Adipocyte (in vitro differentiated cells): ENCODE measurements around the gene UPF1.
A peak's percentile ranks its signal among the peaks of the same experiment; 100 is the strongest.

ENCODE experiments used
- DNase-seq: peaks from one replicate; pipeline ENCODE4 v3.0.0-alpha.2; 2015; ENCODE audit warnings: low read depth
- H3K27me3 ChIP-seq: replicated peaks from 2 replicates; pipeline ENCODE4 v1.7.0; 2013; ENCODE audit warnings: mild to moderate bottlenecking, low read length, moderate library complexity; ENCODE audit not compliant: control insufficient read depth, insufficient read depth
- H3K36me3 ChIP-seq: 2 replicates; pipeline ENCODE4 v1.7.0; 2013; ENCODE audit warnings: low read length, mild to moderate bottlenecking, moderate library complexity; ENCODE audit not compliant: control insufficient read depth, insufficient read depth, severe bottlenecking
- H3K4me1 ChIP-seq: 2 replicates; pipeline ENCODE4 v1.7.0; 2013; ENCODE audit warnings: mild to moderate bottlenecking, low read length, moderate library complexity; ENCODE audit not compliant: control insufficient read depth, insufficient read depth
- H3K4me3 ChIP-seq: 2 replicates; pipeline ENCODE4 v1.7.0; 2013; ENCODE audit warnings: mild to moderate bottlenecking, low read length, moderate library complexity
- H3K9ac ChIP-seq: 2 replicates; pipeline ENCODE4 v1.7.0; 2013; ENCODE audit warnings: mild to moderate bottlenecking, low read length, moderate library complexity
- H3K9me3 ChIP-seq: 2 replicates; pipeline ENCODE4 v1.7.0; 2013; ENCODE audit warnings: mild to moderate bottlenecking, low read length, moderate library complexity; ENCODE audit not compliant: control insufficient read depth

UPF1 gene

DNA sequence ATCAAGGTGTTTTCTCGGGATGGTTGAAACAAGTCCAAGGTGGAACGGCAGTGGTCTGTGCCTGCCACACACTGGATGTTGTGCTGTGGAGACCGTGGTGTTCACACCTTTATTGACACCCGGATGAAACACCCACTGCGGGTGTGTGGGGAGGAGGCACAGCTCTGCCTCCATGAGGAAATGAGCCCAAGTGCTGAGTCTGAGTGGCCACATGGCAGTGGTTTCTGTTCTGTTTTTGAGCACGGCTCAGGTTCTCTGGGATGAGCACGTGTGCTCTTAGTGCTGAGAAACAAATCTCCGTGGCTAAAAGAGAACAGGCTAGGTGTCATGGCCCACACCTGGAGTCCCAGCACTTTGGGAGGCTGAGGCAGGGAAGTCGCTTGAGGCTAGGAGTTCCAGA is 29.5 kb downstream of the UPF1 start:
- H3K9me3 ChIP-seq = no peaks in the 10 kb centered on the region
- no peak overlapping the region for H3K9ac ChIP-seq
- H3K4me3 ChIP-seq = no peak overlapping the region
- H3K36me3 ChIP-seq = peaks cover 98% of the 10 kb centered on the region
- DNase-seq = no peak
- H3K27me3 ChIP-seq = no peaks in the 10 kb centered on the region
- peaks cover 2% of the 10 kb centered on the region for H3K4me1 ChIP-seq

DNA sequence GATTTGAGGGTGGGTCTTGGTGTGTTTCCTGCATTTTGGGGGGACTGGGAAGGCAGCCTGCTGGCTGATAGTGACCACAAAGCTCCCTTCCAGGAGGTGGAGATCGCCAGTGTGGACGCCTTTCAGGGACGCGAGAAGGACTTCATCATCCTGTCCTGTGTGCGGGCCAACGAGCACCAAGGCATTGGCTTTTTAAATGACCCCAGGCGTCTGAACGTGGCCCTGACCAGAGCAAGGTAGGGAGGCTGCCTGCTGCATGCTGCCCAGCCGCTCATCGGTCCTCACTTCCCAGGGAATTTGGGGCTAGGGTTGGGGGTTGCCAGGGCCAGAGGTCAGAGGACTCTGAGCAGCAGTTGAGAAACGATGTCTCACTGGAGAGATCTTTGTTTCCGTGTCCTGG is 30.2 kb downstream of the UPF1 start:
- no peaks in the 10 kb centered on the region for H3K27me3 ChIP-seq
- no peak overlapping the region for H3K4me3 ChIP-seq
- no peak overlapping the region for H3K9ac ChIP-seq

DNA sequence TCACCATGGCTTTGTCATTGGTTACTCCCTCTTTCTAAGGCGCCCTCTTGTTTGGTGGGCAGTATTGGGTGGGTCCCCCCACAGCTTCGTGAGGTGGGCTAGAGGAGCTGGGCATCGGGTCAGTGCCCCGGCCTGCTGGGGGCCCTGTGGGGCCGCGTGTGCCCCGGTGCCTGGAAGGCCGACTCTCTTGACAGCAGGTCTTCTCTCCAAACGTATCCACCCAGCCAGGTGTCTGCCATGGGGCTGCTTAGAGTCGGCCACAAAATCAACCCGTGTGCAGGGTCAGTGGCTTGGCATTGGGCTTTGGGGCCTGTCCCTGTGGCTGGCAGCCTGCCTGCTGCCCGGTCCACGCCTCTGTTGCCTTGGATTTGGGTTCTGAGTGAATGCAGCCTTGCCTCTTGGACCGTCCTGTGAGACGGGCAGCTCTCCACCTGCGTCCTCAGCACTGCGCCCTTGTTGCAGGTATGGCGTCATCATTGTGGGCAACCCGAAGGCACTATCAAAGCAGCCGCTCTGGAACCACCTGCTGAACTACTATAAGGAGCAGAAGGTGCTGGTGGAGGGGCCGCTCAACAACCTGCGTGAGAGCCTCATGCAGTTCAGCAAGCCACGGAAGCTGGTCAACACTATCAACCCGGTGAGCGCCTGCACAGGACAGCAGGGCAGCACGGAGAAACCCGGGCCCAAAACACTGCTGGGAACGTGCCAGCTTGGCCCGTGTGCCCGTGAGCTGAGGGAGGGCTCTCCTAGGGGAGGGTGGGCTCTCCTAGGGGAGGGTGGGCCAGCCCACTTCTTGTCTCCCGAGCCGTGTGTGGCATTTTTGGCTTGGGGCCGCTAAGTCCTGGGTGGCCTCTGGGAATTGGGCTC is 31.4 kb downstream of the UPF1 start:
- Histone ChIP-seq H3K9me3 (no peaks in the 10 kb centered on the region), H3K9ac (no peak overlapping the region), H3K27me3 (no peaks in the 10 kb centered on the region), H3K36me3 (peaks cover 98% of the 10 kb centered on the region), H3K4me3 (no peak overlapping the region), H3K4me1 (no peaks in the 10 kb centered on the region)
- DNase-seq = no peak

More for the DNA sequence above, 30.2 kb downstream of the UPF1 start:
- DNase-seq = no peak
- H3K9me3 ChIP-seq = no peaks in the 10 kb centered on the region
- H3K36me3 ChIP-seq = peaks cover 98% of the 10 kb centered on the region
- no peaks in the 10 kb centered on the region for H3K4me1 ChIP-seq

DNA sequence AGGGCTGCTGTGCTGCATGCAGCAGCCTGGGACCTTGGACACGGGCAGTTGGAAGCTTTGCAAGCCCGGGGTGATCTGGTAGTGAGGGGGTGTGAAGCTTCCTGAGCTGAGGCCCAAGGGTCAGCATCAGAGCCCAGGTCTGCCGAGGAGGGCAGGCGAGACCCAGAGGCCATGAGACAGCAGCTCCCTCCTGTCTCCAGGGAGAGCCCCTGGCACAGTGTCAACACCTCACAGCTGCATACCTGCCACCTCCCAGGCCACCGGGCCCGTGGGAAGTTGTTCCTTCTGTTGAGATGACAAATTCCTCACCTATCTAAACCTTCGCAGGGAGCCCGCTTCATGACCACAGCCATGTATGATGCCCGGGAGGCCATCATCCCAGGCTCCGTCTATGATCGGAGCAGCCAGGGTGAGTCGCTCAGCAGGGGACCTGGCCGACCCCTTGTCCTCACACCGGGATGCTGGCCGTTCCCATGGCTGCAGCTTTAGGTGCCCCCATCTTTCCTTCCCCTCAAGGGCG is 32.1 kb downstream of the UPF1 start:
- Histone ChIP-seq H3K9me3 (no peaks in the 10 kb centered on the region), H3K27me3 (no peaks in the 10 kb centered on the region), H3K36me3 (peaks cover 94% of the 10 kb centered on the region), H3K9ac (no peak overlapping the region), H3K4me1 (no peaks in the 10 kb centered on the region), H3K4me3 (no peak overlapping the region)
- no peak for DNase-seq

DNA sequence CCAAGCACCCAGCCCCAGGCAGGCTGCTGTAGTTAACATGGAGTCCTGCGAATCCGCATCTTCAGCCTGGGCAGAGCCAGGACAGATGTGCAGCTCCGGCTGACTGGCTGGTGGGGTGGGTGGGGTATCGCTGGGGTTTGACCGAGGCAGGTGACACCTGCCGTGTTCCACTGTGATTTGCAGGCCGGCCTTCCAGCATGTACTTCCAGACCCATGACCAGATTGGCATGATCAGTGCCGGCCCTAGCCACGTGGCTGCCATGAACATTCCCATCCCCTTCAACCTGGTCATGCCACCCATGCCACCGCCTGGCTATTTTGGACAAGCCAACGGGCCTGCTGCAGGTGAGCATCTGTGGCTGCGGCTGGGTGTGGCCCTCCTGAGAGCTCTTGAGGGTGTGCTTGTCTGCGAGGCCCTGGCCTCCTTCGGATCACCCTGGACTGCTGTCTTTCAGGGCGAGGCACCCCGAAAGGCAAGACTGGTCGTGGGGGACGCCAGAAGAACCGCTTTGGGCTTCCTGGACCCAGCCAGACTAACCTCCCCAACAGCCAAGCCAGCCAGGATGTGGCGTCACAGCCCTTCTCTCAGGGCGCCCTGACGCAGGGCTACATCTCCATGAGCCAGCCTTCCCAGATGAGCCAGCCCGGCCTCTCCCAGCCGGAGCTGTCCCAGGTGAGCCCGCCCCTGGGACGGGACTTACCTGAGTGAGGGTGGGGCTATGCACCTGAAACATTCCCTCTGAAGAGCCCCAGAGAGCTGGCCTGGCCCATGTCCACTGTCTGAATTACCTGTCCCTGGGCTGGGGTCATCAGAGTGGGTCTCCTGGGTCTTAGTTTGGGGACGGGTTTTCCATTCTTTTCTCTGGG is 33.6 kb downstream of the UPF1 start:
- DNase-seq = no peak
- no peak overlapping the region for H3K9ac ChIP-seq
- no peak overlapping the region for H3K4me3 ChIP-seq
- peaks cover 79% of the 10 kb centered on the region for H3K36me3 ChIP-seq
- H3K9me3 ChIP-seq = no peaks in the 10 kb centered on the region
- no peaks in the 10 kb centered on the region for H3K4me1 ChIP-seq
- H3K27me3 ChIP-seq = no peaks in the 10 kb centered on the region

DNA sequence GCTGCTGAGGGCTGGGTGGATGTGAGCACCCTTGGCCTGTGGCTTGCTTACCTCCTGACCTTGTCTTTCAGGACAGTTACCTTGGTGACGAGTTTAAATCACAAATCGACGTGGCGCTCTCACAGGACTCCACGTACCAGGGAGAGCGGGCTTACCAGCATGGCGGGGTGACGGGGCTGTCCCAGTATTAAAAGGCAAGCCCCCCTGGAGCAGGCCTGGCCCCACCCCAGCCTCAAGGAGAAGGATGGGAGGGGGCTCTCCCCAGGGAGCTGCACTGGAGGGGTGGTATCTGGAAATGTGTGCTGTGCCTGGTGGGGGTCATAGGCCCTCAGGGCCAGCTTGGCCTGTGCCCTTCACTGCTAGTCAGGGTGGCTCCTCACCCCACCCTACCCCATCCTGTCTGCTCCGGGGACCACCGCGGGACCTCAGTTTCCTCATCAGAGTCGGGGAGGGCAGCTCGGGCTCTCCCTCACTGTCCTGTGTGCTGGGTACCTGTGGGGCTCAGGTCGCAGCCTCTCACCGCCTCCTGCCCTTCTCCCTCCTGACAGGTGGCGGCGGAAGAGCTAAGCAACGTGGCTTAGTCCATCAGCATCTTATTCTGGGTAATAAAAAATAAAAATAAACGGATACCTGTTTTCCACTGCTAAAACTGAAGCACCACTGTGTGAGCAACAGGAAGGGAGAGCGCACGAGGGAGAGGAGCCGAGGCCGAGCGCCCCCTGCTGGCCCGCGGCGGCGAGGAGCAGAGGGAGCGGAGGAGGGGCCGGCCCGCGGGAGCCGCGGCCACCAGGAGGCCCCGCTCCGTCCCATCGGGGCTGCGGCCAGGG is 34.4 kb downstream of the UPF1 start:
- no peak overlapping the region for H3K9ac ChIP-seq
- no peaks in the 10 kb centered on the region for H3K4me1 ChIP-seq
- DNase-seq = peak; percentile 86
- H3K36me3 ChIP-seq = peaks cover 71% of the 10 kb centered on the region
- no peaks in the 10 kb centered on the region for H3K27me3 ChIP-seq
- no peak overlapping the region for H3K4me3 ChIP-seq
- H3K9me3 ChIP-seq = no peaks in the 10 kb centered on the region

DNA sequence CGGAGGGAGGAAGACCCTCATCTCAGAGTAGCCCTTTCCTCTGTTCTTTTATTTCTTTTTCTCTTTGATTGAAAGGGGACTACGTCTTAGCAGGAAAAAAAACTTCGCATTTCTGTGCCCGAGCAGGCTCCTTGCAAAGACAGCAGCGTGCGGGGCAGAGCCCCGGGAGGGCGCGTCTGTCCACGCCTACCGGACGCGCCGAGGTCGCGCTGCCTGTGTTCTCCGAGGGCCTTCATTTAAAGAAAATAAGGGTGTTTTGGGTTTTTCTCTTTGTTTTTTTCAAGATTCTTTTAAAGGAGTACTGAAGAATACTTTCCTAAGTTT is 35.0 kb downstream of the UPF1 start:
- Histone ChIP-seq H3K4me1 (no peaks in the 10 kb centered on the region), H3K9ac (no peak overlapping the region), H3K4me3 (no peak overlapping the region), H3K36me3 (peaks cover 65% of the 10 kb centered on the region), H3K27me3 (no peaks in the 10 kb centered on the region), H3K9me3 (no peaks in the 10 kb centered on the region)
- no peak for DNase-seq

DNA sequence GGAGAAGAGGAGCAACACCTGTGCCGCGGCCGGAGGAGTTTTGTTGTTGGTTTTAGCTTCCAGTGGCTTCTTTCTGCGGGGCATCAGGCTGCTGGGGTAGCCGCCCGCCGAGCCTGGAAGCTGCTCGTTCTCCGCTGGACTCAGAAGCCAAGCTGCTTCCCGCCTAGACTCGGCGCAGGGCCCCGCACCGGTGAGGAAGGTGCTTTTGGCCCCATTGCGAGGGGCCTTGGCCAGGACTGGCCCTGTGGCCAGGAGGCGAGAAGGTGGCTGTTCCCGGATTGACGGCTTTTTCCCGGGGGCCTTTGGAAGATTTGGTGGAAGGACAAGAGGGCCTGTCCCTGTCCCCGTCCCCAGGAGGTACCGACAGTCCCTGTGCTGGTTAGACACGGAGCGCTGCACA is 35.4 kb downstream of the UPF1 start:
- Histone ChIP-seq H3K4me1 (no peaks in the 10 kb centered on the region), H3K27me3 (no peaks in the 10 kb centered on the region), H3K36me3 (peaks cover 61% of the 10 kb centered on the region), H3K9ac (no peak overlapping the region), H3K9me3 (no peaks in the 10 kb centered on the region), H3K4me3 (no peak overlapping the region)
- no peak for DNase-seq

DNA sequence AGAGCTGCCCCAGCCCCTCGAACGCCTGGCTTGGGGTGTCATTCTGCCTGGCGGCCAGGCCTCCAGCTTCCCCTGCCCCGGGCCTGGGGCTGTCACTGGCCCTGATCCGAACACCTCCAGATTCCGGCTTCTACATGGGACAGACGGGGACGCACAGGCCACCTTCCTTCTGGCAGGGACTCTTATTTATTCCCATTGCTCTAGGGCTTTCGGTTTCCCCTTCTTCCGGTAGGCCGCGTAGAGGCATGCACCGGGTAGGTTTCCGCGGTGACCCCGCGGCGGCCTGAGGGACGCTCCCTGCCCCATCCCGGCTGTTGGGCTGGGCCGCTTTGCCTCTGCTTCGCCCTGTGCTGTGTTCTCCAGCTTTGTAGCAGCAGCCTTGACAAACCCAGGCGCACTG is 36.0 kb downstream of the UPF1 start:
- Histone ChIP-seq H3K9ac (no peak overlapping the region), H3K4me1 (no peaks in the 10 kb centered on the region), H3K27me3 (no peaks in the 10 kb centered on the region), H3K4me3 (no peak overlapping the region), H3K36me3 (peaks cover 55% of the 10 kb centered on the region), H3K9me3 (no peaks in the 10 kb centered on the region)
- no peak for DNase-seq

DNA sequence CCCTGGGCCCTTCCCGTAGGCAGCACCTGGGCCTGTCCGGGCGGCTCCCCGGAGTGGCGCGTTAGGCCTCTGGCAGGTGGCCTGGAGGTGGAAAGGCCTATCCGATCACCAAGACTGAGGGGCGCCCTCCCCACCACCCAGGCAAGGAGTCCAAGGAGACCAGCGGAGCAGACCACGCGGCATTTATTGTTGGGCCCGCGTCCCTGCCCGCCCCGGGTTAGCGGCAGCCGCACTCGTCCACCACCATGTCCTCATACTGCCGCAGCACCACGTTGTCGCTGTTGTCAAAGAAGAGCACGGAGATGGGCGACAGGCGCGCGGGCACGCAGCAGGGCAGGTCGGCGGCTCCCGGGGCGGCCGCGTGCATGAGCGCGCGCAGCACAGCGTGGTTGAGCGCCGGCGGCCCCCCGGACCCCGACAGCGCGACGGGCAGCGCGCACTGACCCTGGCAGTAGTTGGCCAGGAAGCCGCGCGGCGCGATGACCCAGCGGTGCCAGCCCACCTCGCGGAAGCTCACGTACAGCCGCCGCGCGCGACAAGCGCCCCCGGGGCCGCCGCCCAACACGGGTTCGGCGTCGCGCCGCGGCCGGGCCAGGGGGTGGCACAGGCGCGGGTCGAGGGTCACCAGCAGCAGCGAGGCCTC is 36.7 kb downstream of the UPF1 start:
- no peak for DNase-seq
- Histone ChIP-seq H3K4me1 (no peaks in the 10 kb centered on the region), H3K9ac (no peak overlapping the region), H3K4me3 (no peak overlapping the region), H3K27me3 (no peaks in the 10 kb centered on the region), H3K36me3 (peaks cover 48% of the 10 kb centered on the region), H3K9me3 (no peaks in the 10 kb centered on the region)
